ENCODE results near the gene CHN2. TPM values are rescaled to one million over a fixed set of nuclear protein-coding genes. Genes with fewer than 3 reads are reported as not detected.

Gene CHN2
- polyA plus RNA-seq, 1 of the 3 experiments (the other 2 are of a cell fraction): 0.02 TPM

DNA sequence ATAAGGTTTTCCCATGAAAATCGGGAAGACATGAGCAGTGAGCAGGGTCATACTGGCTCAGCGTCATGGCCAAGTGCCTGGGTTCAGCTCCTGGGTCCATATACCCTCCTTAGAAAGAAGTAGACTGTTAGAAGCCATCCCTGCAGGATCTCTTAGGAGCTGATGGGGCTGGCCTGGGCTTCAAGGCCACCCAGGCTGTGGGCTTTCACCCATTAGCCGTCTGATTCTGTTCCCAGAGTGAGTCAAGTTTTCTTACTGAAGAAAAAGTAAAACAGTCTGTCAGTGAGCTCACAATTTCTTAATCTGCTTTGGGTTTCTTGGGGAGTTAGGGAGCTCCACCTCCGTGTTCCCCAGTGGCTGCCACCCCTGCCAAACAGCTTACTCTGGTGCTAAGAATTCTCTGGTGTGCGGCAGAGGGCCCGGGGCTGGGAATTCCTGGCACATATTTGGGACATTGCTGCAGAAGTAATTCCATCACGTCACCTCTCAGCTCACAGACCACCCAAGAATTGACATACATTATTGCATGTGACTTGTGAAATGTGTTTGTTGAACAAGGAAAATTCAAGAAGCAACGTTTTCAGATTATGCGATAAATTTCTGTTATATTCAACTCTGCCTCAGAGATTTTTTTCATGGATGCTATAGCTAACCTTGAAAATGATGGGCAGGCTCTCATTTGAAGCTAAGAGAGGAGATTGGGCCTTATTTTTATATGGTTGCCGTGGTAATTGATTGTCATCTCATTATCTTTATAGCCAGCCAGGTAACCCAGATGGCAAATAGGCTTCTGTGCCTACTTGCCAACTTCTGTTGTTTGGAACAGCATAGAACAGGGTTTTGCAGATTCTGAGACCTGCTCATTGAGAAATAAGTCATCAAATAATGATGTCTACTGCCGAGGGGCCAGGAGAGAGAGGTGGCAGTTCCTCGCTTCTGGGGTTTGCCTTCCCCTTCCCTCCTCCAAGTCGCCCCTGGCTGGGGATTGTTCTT is 166.4 kb downstream of the CHN2 start:
- WGBS (ENCODE audit: low lambda C conversion rate): 46% methylated on average over 13 of the region's 13 CpGs
- no peaks in the 10 kb centered on the region for H4K20me1 ChIP-seq (ENCODE audit: insufficient read depth)
- H3K27ac ChIP-seq (ENCODE audit: low read depth in 2 of 2, low read length in 1 of 2): no peak overlapping the region
- no peaks in the 10 kb centered on the region for H3K9me2 ChIP-seq
- 0 out of 2 replicates have a peak, but pooled peaks cover 11% of the 10 kb centered on the region for H3K27me3 ChIP-seq (ENCODE audit: insufficient read depth)
- no peaks in the 10 kb centered on the region for H3K4me1 ChIP-seq (ENCODE audit: control insufficient read depth in 1 of 2, insufficient read depth in 2 of 2, low read depth in 1 of 2, low read length in 1 of 2)
- H3K9ac ChIP-seq: no peak overlapping the region
- TF ChIP-seq RFX5 (IDR thresholded peaks at IDR 0.05; ENCODE audit: low read length) (no peak), YY1 (IDR thresholded peaks at IDR 0.05; ENCODE audit: low read depth) (no peak), MEF2A (IDR thresholded peaks at IDR 0.05; ENCODE audit: borderline replicate concordance, low read depth) (no peak), TEAD4 (IDR thresholded peaks at IDR 0.05; ENCODE audit: borderline replicate concordance, insufficient read depth) (no peak), MXI1 (IDR thresholded peaks at IDR 0.05; ENCODE audit: low read depth, low read length) (no peak), JUND (IDR thresholded peaks at IDR 0.05) (no peak), EP300 (IDR thresholded peaks at IDR 0.05; ENCODE audit: borderline replicate concordance in 1 of 2, low read depth in 1 of 2, low read length in 1 of 2) (no peak), TCF12 (IDR thresholded peaks at IDR 0.05) (no peak), GABPA (IDR thresholded peaks at IDR 0.05; ENCODE audit: low read depth) (no peak), POLR2AphosphoS5 (IDR thresholded peaks at IDR 0.05; ENCODE audit: low read depth, low read length) (no peak), ELF1 (IDR thresholded peaks at IDR 0.05) (no peak), RXRA (IDR thresholded peaks at IDR 0.05; ENCODE audit: borderline replicate concordance, low read depth) (no peak)
- TF ChIP-seq, protein P1, sequence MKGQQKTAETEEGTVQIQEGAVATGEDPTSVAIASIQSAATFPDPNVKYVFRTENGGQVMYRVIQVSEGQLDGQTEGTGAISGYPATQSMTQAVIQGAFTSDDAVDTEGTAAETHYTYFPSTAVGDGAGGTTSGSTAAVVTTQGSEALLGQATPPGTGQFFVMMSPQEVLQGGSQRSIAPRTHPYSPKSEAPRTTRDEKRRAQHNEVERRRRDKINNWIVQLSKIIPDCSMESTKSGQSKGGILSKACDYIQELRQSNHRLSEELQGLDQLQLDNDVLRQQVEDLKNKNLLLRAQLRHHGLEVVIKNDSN (IDR thresholded peaks at IDR 0.05; ENCODE audit: borderline replicate concordance, low read depth): no peak
- TF ChIP-seq, protein P2, sequence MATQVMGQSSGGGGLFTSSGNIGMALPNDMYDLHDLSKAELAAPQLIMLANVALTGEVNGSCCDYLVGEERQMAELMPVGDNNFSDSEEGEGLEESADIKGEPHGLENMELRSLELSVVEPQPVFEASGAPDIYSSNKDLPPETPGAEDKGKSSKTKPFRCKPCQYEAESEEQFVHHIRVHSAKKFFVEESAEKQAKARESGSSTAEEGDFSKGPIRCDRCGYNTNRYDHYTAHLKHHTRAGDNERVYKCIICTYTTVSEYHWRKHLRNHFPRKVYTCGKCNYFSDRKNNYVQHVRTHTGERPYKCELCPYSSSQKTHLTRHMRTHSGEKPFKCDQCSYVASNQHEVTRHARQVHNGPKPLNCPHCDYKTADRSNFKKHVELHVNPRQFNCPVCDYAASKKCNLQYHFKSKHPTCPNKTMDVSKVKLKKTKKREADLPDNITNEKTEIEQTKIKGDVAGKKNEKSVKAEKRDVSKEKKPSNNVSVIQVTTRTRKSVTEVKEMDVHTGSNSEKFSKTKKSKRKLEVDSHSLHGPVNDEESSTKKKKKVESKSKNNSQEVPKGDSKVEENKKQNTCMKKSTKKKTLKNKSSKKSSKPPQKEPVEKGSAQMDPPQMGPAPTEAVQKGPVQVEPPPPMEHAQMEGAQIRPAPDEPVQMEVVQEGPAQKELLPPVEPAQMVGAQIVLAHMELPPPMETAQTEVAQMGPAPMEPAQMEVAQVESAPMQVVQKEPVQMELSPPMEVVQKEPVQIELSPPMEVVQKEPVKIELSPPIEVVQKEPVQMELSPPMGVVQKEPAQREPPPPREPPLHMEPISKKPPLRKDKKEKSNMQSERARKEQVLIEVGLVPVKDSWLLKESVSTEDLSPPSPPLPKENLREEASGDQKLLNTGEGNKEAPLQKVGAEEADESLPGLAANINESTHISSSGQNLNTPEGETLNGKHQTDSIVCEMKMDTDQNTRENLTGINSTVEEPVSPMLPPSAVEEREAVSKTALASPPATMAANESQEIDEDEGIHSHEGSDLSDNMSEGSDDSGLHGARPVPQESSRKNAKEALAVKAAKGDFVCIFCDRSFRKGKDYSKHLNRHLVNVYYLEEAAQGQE (IDR thresholded peaks at IDR 0.05; ENCODE audit: low read depth, low read length): no peak
- TF ChIP-seq, protein P3, sequence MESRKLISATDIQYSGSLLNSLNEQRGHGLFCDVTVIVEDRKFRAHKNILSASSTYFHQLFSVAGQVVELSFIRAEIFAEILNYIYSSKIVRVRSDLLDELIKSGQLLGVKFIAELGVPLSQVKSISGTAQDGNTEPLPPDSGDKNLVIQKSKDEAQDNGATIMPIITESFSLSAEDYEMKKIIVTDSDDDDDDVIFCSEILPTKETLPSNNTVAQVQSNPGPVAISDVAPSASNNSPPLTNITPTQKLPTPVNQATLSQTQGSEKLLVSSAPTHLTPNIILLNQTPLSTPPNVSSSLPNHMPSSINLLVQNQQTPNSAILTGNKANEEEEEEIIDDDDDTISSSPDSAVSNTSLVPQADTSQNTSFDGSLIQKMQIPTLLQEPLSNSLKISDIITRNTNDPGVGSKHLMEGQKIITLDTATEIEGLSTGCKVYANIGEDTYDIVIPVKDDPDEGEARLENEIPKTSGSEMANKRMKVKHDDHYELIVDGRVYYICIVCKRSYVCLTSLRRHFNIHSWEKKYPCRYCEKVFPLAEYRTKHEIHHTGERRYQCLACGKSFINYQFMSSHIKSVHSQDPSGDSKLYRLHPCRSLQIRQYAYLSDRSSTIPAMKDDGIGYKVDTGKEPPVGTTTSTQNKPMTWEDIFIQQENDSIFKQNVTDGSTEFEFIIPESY (IDR thresholded peaks at IDR 0.05; ENCODE audit: borderline replicate concordance, low read depth): no peak
- POLR2A ChIA-PET: no interaction called here
- H3K36me3 ChIP-seq (replicated peaks in 1 of 2; ENCODE audit: control insufficient read depth in 1 of 2, insufficient read depth in 2 of 2, low read length in 1 of 2): no peaks in the 10 kb centered on the region
- no peaks in the 10 kb centered on the region for H3K79me2 ChIP-seq (ENCODE audit: insufficient read depth)
- H3K4me3 ChIP-seq (ENCODE audit: low read depth in 2 of 2, low read length in 1 of 2): no peak overlapping the region
- H3K4me2 ChIP-seq: no peak overlapping the region
- no peak overlapping the region for H2AFZ ChIP-seq (ENCODE audit: low read depth)
- no peaks in the 10 kb centered on the region for H3K9me3 ChIP-seq
- CTCF ChIA-PET: interaction anchor here (1.2 to 3.9 kb wide), 6 partner anchors 15 to 438 kb away, joined by 3 to 20 read pairs (median 8); no protein-coding TSS in a partner anchor
- no peaks in the 10 kb centered on the region for H3F3A ChIP-seq (replicated peaks; ENCODE audit: insufficient read depth)
- DNase-seq: no peak
